ENCODE measurements around the gene ASB18. TPM values are rescaled to one million over a fixed set of nuclear protein-coding genes. Genes with fewer than 3 reads are reported as not detected.

Gene ASB18
- total and polyA plus RNA-seq, 2 of the 13 experiments (the other 11 are each of a cell fraction or from before 2014, with no cell fraction given) = not detected

GRCh38 chr2:236162882-236163470 is 101.2 kb downstream of the ASB18 start:
- ATAC-seq (no peak), DNase-seq (ENCODE audit: low spot score) (no peak), FAIRE-seq (no peak)
- Histone ChIP-seq H3K27me3 (ENCODE audit: control insufficient read depth in 1 of 2, insufficient read depth in 2 of 2, low read length in 2 of 2) (peaks cover 24 to 88% of the 10 kb centered on the region in 2 experiments), H3K4me2 (ENCODE audit: low read depth, low read length) (no peak overlapping the region), H3K27ac (ENCODE audit: extremely low read length, insufficient read depth, low read length) (no peak overlapping the region), H3K9ac (ENCODE audit: insufficient read depth, low read depth, low read length) (no peak overlapping the region), H3K79me2 (ENCODE audit: insufficient read depth, low read length) (no peaks in the 10 kb centered on the region), H4K20me1 (ENCODE audit: insufficient read depth, low read length) (peaks cover 11% of the 10 kb centered on the region; the same call in 1 of the 2 replicates), H3K4me3 (replicated peaks in 1 of 3; ENCODE audit: insufficient read depth in 1 of 3, low read depth in 2 of 3, low read length in 3 of 3) (no peak overlapping the region), H3K36me3 (replicated peaks in 1 of 2; ENCODE audit: control insufficient read depth in 1 of 2, insufficient read depth in 2 of 2, low read length in 2 of 2) (no peaks in the 10 kb centered on the region), H2AFZ (ENCODE audit: low read length) (no peak overlapping the region), H3K4me1 (ENCODE audit: insufficient read depth, low read length) (peaks cover 19% of the 10 kb centered on the region), H3K9me3 (ENCODE audit: low read length) (no peaks in the 10 kb centered on the region)
- in situ Hi-C loops (cut with HindIII; ENCODE audit: extremely low pct_ligation_motif_present, low pct_unique_long_range_greater_than_20kb) (no loop called here), intact Hi-C loops (cut with micrococcal nuclease; ENCODE audit: unreplicated experiment) (no loop called here)
- no peak for TF ChIP-seq HNRNPL (IDR thresholded peaks at IDR 0.05; ENCODE audit: low read depth, low read length)
- TF ChIP-seq POLR2G (IDR thresholded peaks at IDR 0.05; ENCODE audit: low read depth, low read length) = no peak
- TF ChIP-seq RXRA (CRISPR knock-in tag; IDR thresholded peaks at IDR 0.05) = no peak
- TF ChIP-seq JARID2 (CRISPR knock-in tag; IDR thresholded peaks at IDR 0.05; ENCODE audit: insufficient replicate concordance) = no peak
- TF ChIP-seq ZBTB37 (CRISPR knock-in tag; IDR thresholded peaks at IDR 0.05) = no peak
- WGBS (ENCODE audit: low lambda C conversion rate) = 40% methylated on average over 15 of the region's 33 CpGs
- BruUV-seq (replicated peaks) = no TSS peak
- ChIA-PET POLR2A (no interaction called here), CTCF (ENCODE audit: low intra/inter-chr PET ratio, low total read pairs) (no interaction called here)

GRCh38 chr2:236162031-236162845 is 102.0 kb downstream of the ASB18 start:
- DNase-seq (ENCODE audit: low spot score) = no peak
- Histone ChIP-seq H3K27me3 (ENCODE audit: control insufficient read depth in 1 of 2, insufficient read depth in 2 of 2, low read length in 2 of 2) (peaks cover 24 to 88% of the 10 kb centered on the region in 2 experiments), H3K4me3 (replicated peaks in 1 of 3; ENCODE audit: insufficient read depth in 1 of 3, low read depth in 2 of 3, low read length in 3 of 3) (no peak overlapping the region), H3K27ac (ENCODE audit: extremely low read length, insufficient read depth, low read length) (no peak overlapping the region), H3K79me2 (ENCODE audit: insufficient read depth, low read length) (no peaks in the 10 kb centered on the region), H2AFZ (ENCODE audit: low read length) (no peak overlapping the region), H3K9me3 (ENCODE audit: low read length) (no peaks in the 10 kb centered on the region), H3K9ac (ENCODE audit: insufficient read depth, low read depth, low read length) (no peak overlapping the region), H3K4me1 (ENCODE audit: insufficient read depth, low read length) (peaks cover 18% of the 10 kb centered on the region), H3K4me2 (ENCODE audit: low read depth, low read length) (no peak overlapping the region), H4K20me1 (ENCODE audit: insufficient read depth, low read length) (peaks cover 11% of the 10 kb centered on the region; the same call in 1 of the 2 replicates), H3K36me3 (replicated peaks in 1 of 2; ENCODE audit: control insufficient read depth in 1 of 2, insufficient read depth in 2 of 2, low read length in 2 of 2) (no peaks in the 10 kb centered on the region)
- no peak for FAIRE-seq
- no peak for ATAC-seq
- WGBS (ENCODE audit: low lambda C conversion rate) = 44% methylated on average over 16 of the region's 16 CpGs
- ChIA-PET POLR2A (no interaction called here), CTCF (ENCODE audit: low intra/inter-chr PET ratio, low total read pairs) (no interaction called here)
- TF ChIP-seq E2F2 (CRISPR knock-in tag; IDR thresholded peaks at IDR 0.05; ENCODE audit: borderline replicate concordance) = no peak
- peak in 1 of 2 experiments; percentile 26; a peak in 1 of 4 replicates for TF ChIP-seq MAFK (conservative IDR thresholded peaks at IDR 0.05 in 1 of 2, IDR thresholded peaks at IDR 0.05 in 1 of 2; ENCODE audit: low read length in 2 of 2)
- TF ChIP-seq SMC3 (IDR thresholded peaks at IDR 0.05; ENCODE audit: low read length) = no peak
- no peak for TF ChIP-seq GPN1 (CRISPR knock-in tag; IDR thresholded peaks at IDR 0.05; ENCODE audit: borderline replicate concordance)
- BruUV-seq (replicated peaks) = no TSS peak
- intact Hi-C loops (cut with micrococcal nuclease; ENCODE audit: unreplicated experiment) (no loop called here), in situ Hi-C loops (cut with HindIII; ENCODE audit: extremely low pct_ligation_motif_present, low pct_unique_long_range_greater_than_20kb) (no loop called here)
